Measurements from ENCODE around the gene PPM1G. TPM values are rescaled to one million over a fixed set of nuclear protein-coding genes. Genes with fewer than 3 reads are reported as not detected.
"Not testable (repeated sequence)": the region's sequence is repeated elsewhere in the genome, so short reads cannot be mapped to it uniquely, and the experiment has no call there.

Gene PPM1G
- polyA plus RNA-seq, 1 donor (not counting 4 experiments of a cell fraction or from before 2014, with no cell fraction given), result 55.5 TPM

DNA sequence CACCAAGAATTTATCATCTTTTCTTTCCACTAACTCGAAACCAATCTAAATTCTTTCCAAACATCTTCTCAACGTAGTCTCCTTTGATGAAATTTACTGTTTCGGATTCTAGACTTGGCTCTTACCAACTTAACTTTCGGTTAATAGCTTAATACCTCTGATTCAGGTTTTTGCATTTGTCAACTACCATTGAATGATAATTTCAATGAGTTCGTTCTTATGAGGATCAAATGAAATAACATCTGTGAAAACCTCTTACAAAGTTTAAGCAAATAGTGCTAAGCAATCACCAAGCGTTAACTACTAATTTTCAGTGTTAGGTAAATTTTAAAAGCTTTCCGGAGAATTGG, 18.4 kb upstream of the PPM1G start:
- Histone ChIP-seq H3K27me3 (ENCODE audit: control insufficient read depth, extremely low read depth, insufficient read depth, low read length) (no peaks in the 10 kb centered on the region), H3K9ac (ENCODE audit: control insufficient read depth, extremely low read depth, insufficient read depth, low read length) (peak overlapping the region; percentile 90), H3K79me2 (ENCODE audit: control insufficient read depth, insufficient read depth, low read length) (peaks cover 35% of the 10 kb centered on the region), H3K4me3 (ENCODE audit: control insufficient read depth in 2 of 3, extremely low read depth in 1 of 3, insufficient read depth in 2 of 3, low read depth in 1 of 3, low read length in 3 of 3) (peak overlapping the region; percentile 89 to 99 (median 90)), H3K4me1 (ENCODE audit: control insufficient read depth, extremely low read depth, insufficient read depth, low read length) (peaks cover 25% of the 10 kb centered on the region), H4K20me1 (ENCODE audit: control insufficient read depth, extremely low read depth, insufficient read depth, low read length) (peaks cover 2% of the 10 kb centered on the region), H3K9me1 (ENCODE audit: control insufficient read depth, extremely low read depth, insufficient read depth, low read length) (no peaks in the 10 kb centered on the region), H3K4me2 (ENCODE audit: control insufficient read depth, extremely low read depth, insufficient read depth, low read depth, low read length) (peak overlapping the region; percentile 92), H3K27ac (ENCODE audit: control insufficient read depth, insufficient read depth, low read length) (peak overlapping the region; percentile 86), H3K36me3 (ENCODE audit: control insufficient read depth in 2 of 2, extremely low read depth in 1 of 2, insufficient read depth in 2 of 2, low read length in 2 of 2) (no peaks in the 10 kb centered on the region), H2AFZ (ENCODE audit: control insufficient read depth, low read length) (peak overlapping the region; percentile 94), H3K9me3 (ENCODE audit: control insufficient read depth, low read depth, low read length) (no peaks in the 10 kb centered on the region)
- dilution Hi-C loops (cut with MboI; ENCODE audit: extremely low pct_ligation_motif_present, low sequenced_read_pairs), result no loop called here
- DNase-seq (ENCODE audit: low read depth, low spot score) (no peak), FAIRE-seq (no peak)
- TF ChIP-seq EZH2 (IDR thresholded peaks at IDR 0.05; ENCODE audit: low read length), result no peak
- TF ChIP-seq, protein P1, sequence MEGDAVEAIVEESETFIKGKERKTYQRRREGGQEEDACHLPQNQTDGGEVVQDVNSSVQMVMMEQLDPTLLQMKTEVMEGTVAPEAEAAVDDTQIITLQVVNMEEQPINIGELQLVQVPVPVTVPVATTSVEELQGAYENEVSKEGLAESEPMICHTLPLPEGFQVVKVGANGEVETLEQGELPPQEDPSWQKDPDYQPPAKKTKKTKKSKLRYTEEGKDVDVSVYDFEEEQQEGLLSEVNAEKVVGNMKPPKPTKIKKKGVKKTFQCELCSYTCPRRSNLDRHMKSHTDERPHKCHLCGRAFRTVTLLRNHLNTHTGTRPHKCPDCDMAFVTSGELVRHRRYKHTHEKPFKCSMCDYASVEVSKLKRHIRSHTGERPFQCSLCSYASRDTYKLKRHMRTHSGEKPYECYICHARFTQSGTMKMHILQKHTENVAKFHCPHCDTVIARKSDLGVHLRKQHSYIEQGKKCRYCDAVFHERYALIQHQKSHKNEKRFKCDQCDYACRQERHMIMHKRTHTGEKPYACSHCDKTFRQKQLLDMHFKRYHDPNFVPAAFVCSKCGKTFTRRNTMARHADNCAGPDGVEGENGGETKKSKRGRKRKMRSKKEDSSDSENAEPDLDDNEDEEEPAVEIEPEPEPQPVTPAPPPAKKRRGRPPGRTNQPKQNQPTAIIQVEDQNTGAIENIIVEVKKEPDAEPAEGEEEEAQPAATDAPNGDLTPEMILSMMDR (optimal IDR thresholded peaks at IDR 0.05 in 1 of 3, IDR thresholded peaks at IDR 0.05 in 1 of 3, conservative IDR thresholded peaks at IDR 0.05 in 1 of 3; ENCODE audit: extremely low read depth in 1 of 3, insufficient read depth in 2 of 3, low read length in 3 of 3), result no peak

DNA sequence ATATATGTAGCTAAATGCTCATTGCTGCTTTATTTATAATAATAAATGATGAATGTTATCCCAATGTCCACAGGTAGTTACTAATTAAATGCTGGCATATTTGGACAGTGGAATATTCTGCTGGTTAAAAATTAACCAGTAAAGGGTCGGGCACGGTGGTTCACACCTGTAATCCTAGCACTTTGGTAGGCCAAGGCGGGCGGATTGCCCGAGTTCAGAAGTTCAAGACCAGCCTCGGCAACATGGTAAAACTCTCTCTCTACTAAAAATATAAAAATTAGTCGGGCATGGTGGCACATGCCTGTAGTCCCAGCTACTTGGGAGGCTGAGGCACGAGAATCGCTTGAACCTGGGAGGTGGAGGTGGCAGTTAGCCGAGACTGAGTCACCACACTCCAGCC, 15.6 kb upstream of the PPM1G start:
- H3K4me3 ChIP-seq (ENCODE audit: control insufficient read depth in 2 of 3, extremely low read depth in 1 of 3, insufficient read depth in 2 of 3, low read depth in 1 of 3, low read length in 3 of 3); H3K4me2 ChIP-seq (ENCODE audit: control insufficient read depth, extremely low read depth, insufficient read depth, low read depth, low read length); dilution Hi-C loops (cut with MboI; ENCODE audit: extremely low pct_ligation_motif_present, low sequenced_read_pairs); H3K9me1 ChIP-seq (ENCODE audit: control insufficient read depth, extremely low read depth, insufficient read depth, low read length); H3K27ac ChIP-seq (ENCODE audit: control insufficient read depth, insufficient read depth, low read length); H3K27me3 ChIP-seq (ENCODE audit: control insufficient read depth, extremely low read depth, insufficient read depth, low read length); DNase-seq (ENCODE audit: low read depth, low spot score); H2AFZ ChIP-seq (ENCODE audit: control insufficient read depth, low read length); H4K20me1 ChIP-seq (ENCODE audit: control insufficient read depth, extremely low read depth, insufficient read depth, low read length); H3K36me3 ChIP-seq (ENCODE audit: control insufficient read depth in 2 of 2, extremely low read depth in 1 of 2, insufficient read depth in 2 of 2, low read length in 2 of 2); H3K9me3 ChIP-seq (ENCODE audit: control insufficient read depth, low read depth, low read length); FAIRE-seq; H3K4me1 ChIP-seq (ENCODE audit: control insufficient read depth, extremely low read depth, insufficient read depth, low read length); H3K9ac ChIP-seq (ENCODE audit: control insufficient read depth, extremely low read depth, insufficient read depth, low read length): not testable (repeated sequence)
- H3K79me2 ChIP-seq (ENCODE audit: control insufficient read depth, insufficient read depth, low read length), result peaks cover 11% of the 10 kb centered on the region

DNA sequence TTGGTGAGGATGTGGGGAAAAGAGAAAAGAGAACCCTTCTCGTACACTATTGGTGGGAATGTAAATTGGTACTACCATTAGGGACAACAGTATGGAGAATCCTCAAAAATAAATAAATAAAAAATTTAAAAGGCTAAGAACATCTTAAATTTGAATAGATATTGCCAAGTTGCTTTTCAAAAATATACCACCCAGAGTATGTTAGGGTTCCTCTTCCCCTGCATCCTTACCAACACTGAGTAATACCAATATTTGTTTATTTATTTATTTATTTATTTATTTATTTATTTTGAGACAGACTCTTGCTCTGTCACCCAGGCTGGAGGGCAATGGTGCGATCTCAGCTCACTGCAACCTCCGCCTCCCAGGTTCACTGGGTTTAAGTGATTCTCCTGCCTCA, 13.6 kb upstream of the PPM1G start:
- dilution Hi-C loops (cut with MboI; ENCODE audit: extremely low pct_ligation_motif_present, low sequenced_read_pairs), result no loop called here
- Histone ChIP-seq H3K9ac (ENCODE audit: control insufficient read depth, extremely low read depth, insufficient read depth, low read length) (no peak overlapping the region), H3K27ac (ENCODE audit: control insufficient read depth, insufficient read depth, low read length) (no peak overlapping the region), H3K4me3 (ENCODE audit: control insufficient read depth in 2 of 3, extremely low read depth in 1 of 3, insufficient read depth in 2 of 3, low read depth in 1 of 3, low read length in 3 of 3) (no peak overlapping the region), H3K36me3 (ENCODE audit: control insufficient read depth in 2 of 2, extremely low read depth in 1 of 2, insufficient read depth in 2 of 2, low read length in 2 of 2) (no peaks in the 10 kb centered on the region), H3K27me3 (ENCODE audit: control insufficient read depth, extremely low read depth, insufficient read depth, low read length) (no peaks in the 10 kb centered on the region), H2AFZ (ENCODE audit: control insufficient read depth, low read length) (no peak overlapping the region), H4K20me1 (ENCODE audit: control insufficient read depth, extremely low read depth, insufficient read depth, low read length) (no peaks in the 10 kb centered on the region), H3K79me2 (ENCODE audit: control insufficient read depth, insufficient read depth, low read length) (no peaks in the 10 kb centered on the region), H3K9me1 (ENCODE audit: control insufficient read depth, extremely low read depth, insufficient read depth, low read length) (no peaks in the 10 kb centered on the region), H3K4me1 (ENCODE audit: control insufficient read depth, extremely low read depth, insufficient read depth, low read length) (peaks cover 4% of the 10 kb centered on the region), H3K9me3 (ENCODE audit: control insufficient read depth, low read depth, low read length) (no peaks in the 10 kb centered on the region), H3K4me2 (ENCODE audit: control insufficient read depth, extremely low read depth, insufficient read depth, low read depth, low read length) (no peak overlapping the region)
- DNase-seq (ENCODE audit: low read depth, low spot score), result no peak
- TF ChIP-seq EZH2 (IDR thresholded peaks at IDR 0.05; ENCODE audit: low read length), result no peak
- TF ChIP-seq, protein P1 (optimal IDR thresholded peaks at IDR 0.05 in 1 of 3, IDR thresholded peaks at IDR 0.05 in 1 of 3, conservative IDR thresholded peaks at IDR 0.05 in 1 of 3; ENCODE audit: extremely low read depth in 1 of 3, insufficient read depth in 2 of 3, low read length in 3 of 3), result no peak
- no peak for FAIRE-seq

All from keratinocyte (primary cell).